ENCODE measurements around the gene IST1.

DNA sequence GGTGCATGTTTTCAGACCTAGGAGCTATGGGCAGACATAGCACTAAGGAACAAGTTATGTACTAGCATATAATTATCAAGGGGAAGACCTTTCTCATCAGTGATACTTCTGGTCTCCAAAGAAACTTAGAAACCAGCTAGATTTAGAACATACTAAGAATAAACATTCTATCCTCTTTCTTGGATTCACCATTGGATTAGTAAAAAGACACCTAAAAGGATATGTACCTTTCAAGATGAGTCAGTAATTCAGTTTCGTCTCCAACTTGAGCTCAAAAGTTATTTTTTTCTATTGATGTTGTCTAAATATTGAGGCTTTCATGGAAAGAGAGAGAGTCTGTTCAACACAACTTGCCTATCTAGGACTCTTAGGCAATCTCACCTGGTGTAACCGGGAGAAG lies 24.5 kb upstream of the IST1 start:
- TF ChIP-seq EZH2 (IDR thresholded peaks at IDR 0.05; ENCODE audit: low read length, missing control alignments): no peak
- TF ChIP-seq, protein P1, sequence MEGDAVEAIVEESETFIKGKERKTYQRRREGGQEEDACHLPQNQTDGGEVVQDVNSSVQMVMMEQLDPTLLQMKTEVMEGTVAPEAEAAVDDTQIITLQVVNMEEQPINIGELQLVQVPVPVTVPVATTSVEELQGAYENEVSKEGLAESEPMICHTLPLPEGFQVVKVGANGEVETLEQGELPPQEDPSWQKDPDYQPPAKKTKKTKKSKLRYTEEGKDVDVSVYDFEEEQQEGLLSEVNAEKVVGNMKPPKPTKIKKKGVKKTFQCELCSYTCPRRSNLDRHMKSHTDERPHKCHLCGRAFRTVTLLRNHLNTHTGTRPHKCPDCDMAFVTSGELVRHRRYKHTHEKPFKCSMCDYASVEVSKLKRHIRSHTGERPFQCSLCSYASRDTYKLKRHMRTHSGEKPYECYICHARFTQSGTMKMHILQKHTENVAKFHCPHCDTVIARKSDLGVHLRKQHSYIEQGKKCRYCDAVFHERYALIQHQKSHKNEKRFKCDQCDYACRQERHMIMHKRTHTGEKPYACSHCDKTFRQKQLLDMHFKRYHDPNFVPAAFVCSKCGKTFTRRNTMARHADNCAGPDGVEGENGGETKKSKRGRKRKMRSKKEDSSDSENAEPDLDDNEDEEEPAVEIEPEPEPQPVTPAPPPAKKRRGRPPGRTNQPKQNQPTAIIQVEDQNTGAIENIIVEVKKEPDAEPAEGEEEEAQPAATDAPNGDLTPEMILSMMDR (conservative IDR thresholded peaks at IDR 0.05 in 1 of 2, IDR thresholded peaks at IDR 0.05 in 1 of 2; ENCODE audit: low read depth in 1 of 2, low read length in 2 of 2): no peak

Data from fibroblast of lung (primary cell).